Sciatic nerve (tissue), 2 donors: Measurements from ENCODE around the gene ZNF45. TPM values are rescaled to one million over a fixed set of nuclear protein-coding genes. Genes with fewer than 3 reads are reported as not detected.
"Not testable (repeated sequence)": the region's sequence is repeated elsewhere in the genome, so short reads cannot be mapped to it uniquely, and the experiment has no call there.

Source experiments
- ATAC-seq: fragments of 200-7000 bp; cut with Tn5 transposase; one replicate; pipeline ENCODE4 v1.9.1; 2020; ENCODE audit warnings: mild to moderate bottlenecking, moderate library complexity
- DNase-seq: peaks from one replicate; pipeline ENCODE4 v3.0.0-alpha.2; 2020; ENCODE audit warnings: low spot score
- intact Hi-C: fragments of 100-400 bp; cut with DNase I; formaldehyde crosslinking; loops from one replicate; pipeline ENCODE4 v1.14.2; 2022
- total RNA-seq: library from RNA; stranded (reverse); fragmentation: NEBNext Ultra II Directional; extraction: Animal tissue kit (Norgen Biotek cat#: 25700); gene quantifications from one replicate; pipeline ENCODE4 v1.2.1, GENCODE V29; 2021
- donor health status: DM: no; HTN: no; CAD: no.
- donor health status: DM: no; HTN: no; CAD: no.

Gene ZNF45
- total RNA-seq, 1 donor from 2014 or later, result 16.3 TPM

DNA sequence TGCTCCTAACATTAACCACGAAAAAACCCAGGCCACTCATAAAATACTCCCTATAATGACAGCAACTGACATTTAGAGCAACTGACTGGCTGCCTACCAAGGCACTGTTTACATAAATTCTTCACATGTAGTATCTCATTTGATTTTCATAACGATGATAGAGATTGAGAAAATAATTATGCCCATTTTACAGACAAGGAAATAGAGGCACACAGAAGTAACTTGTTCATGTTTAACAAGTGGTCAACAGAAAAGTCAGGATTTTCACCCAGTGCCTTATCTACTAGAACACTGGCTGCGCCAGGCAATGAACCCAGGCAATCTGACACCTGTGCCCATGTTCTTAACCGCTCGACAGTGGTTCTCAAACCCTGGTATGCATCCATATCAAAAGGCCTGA lies 6.3 kb downstream of the ZNF45 start:
- no peak for ATAC-seq
- DNase-seq, result no peak
- intact Hi-C loops, result no loop called here

DNA sequence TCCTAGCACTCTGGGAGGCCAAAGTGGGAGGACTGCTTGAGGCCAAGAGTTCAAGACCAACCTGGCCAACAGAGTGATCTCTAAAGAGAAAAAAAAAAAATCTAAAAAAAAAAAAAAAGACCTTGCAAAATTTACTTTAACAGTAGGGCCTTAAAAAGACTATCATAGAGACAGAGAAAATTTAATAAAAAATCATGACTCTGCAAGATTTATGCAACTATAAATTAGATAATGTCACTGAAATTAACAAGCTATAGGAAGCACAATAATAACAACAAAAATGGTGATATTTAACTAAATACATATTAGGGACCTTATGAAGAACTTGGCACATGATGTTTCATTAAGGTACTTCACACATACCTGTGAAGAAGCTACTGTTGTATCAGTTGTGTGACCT lies 11.2 kb downstream of the ZNF45 start:
- no peak for DNase-seq
- ATAC-seq, result no peak
- intact Hi-C loops, result no loop called here

DNA sequence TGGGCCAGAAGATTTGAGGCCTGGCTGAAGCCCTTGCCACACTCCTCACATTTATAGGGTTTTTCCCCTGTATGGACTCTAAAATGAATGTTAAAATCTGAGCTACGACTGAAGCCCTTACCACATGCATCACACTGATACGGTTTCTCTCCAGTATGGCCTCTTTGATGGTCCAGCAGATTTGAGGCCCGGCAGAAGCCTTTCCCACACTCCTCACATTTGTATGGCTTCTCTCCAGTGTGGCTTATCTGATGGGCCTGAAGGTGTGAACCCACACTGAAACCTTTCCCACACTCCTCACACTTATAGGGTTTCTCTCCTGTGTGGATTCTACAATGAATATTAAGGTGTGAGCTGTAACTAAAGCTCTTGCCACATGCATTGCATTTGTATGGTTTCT lies 21.0 kb downstream of the ZNF45 start:
- ATAC-seq, result no peak
- intact Hi-C loops, result no loop called here
- no peak for DNase-seq

DNA sequence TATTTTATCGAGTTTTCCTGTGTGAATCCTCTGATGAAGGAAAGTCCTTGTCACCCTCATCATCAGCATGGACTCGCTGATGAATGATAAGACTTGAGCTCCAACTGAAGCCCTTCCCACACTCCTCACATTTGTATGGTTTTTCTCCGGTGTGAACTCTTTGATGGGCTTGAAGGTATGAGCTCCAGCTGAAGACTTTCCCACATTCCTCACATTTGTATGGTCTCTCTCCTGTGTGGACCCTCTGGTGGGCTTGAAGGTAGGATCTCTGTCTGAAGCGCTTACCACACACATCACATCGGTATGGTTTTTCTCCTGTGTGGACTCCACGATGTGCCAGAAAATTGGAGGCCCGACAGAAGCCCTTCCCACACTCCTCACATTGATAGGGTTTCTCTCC lies 21.7 kb downstream of the ZNF45 start:
- ATAC-seq, result no peak
- intact Hi-C loops, result no loop called here
- no peak for DNase-seq

DNA sequence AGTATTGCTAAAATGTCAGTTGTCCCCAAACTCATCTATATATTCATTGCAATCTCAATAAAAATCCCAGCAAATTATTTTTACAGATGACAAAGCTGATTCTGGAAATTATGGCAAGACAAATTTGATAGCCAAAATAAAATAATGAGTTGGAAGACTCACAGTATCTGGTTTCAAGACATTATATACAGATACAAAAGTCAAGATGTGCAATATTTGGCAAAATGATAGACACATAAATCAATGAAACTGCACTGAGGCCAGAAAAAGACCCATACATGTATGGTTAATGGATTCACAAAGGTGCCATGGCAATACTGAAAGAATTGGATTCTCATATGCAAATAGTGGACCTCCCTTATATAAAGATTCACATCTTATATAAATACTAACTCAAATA lies 24.2 kb downstream of the ZNF45 start:
- ATAC-seq (no peak), DNase-seq (no peak)
- intact Hi-C loops, result no loop called here

DNA sequence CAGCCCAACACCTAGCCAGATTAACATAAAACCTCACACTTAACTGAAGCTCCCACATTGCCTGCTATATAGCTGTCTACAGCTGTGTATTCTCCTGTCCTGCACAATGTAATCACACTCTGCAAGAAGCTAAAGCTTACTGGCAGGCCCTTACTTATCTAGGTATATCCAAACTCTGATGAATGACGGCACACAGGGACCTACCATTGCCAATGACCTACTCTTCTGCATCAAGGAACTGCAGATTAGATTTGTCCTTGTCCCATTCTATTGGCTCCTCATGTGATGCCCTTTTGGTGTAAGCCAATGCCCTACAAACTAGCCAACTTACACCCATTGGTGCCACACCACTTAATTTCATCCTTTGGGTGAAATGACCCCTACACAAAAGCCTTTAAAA lies 26.4 kb downstream of the ZNF45 start:
- ATAC-seq, result no peak
- no peak for DNase-seq
- intact Hi-C loops, result no loop called here

DNA sequence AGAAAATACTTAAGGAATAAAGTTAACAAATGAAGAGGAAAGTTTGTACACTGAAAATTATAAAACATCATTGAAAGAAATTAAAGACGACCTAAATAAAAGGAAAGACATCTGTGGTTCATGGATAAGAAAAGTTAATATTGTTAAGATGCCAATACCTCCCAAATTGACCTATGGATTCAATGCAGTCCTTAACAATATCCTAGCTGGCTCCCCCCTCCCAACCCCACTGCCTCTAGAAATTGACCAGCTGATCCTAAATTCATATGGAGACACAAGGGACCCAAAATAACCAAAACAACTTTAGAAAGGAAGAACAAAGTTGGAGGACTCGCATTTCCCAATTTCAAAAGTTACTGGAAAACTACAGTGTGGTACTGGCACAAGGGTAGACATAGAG lies 28.3 kb downstream of the ZNF45 start:
- intact Hi-C loops, result no loop called here
- no peak for ATAC-seq

DNA sequence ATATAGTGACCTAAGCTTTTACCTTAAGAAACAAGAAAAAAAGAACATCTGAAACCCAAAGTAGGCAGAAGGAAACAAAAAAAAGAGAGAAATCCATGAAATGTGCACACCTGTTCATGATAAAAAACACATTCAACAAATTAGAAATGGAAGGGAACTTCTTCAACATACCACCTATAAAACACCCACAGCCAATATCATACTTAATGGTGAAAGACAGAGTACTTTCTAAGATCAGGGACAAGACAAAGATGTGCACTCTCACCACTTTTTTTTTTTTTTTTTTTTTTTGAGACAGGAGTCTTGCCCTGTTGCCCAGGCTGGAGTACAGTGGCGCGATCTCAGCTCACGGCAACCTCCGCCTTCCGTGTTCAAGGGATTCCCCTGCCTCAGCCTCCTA lies 29.2 kb downstream of the ZNF45 start:
- intact Hi-C loops, result no loop called here
- DNase-seq, result no peak
- no peak for ATAC-seq

More for the DNA sequence above, 28.3 kb downstream of the ZNF45 start:
- DNase-seq, result no peak

DNA sequence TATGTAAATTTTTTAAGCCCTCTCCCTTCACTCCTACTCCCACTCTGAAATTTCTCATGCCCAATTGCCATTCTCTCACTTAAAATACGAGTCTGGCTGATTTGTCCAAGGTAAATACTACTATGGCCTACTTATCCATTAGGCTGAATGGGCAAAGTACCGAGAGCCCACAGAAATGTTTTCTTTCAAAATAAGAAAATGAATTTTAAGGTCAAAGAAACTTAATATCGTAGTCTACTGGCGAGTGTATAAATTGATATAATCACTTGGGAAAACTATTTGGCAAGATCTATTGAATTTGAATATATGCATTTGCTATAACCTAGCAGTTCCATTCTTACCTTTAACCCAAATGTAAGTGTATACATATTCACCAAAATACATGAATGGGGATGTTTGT lies 32.7 kb downstream of the ZNF45 start:
- DNase-seq, result no peak
- no peak for ATAC-seq
- intact Hi-C loops, result no loop called here

DNA sequence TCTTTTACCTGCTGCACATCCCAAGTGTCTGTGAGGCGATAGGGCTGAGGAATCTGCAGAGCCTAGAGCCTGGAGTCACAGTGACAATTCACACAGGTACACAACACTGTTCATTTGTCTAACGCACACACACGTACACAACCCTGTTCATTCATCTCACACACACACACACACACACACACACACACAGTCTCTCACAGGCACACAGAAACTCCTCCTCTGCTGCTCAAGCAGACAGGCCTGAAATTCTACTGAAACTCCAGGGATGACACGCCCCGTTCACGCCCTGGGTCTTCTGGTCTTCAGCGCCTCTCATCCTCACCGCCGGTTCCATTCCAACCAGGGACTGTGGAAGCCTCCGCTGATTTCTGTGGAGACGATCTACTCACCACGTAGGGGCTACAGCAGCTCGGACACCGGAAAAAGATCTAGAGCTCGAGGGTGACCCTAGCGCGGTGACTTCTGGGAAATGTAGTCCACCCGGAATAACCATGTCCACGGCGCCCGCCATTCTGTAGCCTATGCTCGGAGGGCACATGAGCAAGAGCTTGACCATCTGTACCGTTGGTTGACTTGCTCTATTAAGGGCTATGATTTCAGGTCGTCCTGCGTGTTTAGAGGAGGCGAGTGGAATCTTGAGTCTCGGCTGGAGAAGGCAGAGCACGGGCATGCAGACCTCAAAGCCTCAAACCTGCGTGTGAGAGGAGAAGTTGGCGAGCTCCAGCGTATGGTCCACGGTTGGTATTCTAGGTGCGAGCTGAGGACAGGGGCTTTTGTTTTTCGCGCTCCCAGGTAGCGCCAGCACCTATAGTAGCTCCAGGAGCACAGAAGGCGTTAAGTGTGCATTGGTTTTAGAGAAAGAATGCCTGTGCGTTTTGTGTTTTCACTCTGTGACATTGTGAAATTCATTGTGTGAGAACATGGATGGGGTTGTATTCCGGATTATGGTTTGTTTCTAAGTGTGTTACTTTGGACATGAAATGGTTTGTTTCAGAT lies 33.4 kb downstream of the ZNF45 start:
- intact Hi-C loops, result no loop called here
- DNase-seq (peak; percentile 86), ATAC-seq (peak; percentile 98)

DNA sequence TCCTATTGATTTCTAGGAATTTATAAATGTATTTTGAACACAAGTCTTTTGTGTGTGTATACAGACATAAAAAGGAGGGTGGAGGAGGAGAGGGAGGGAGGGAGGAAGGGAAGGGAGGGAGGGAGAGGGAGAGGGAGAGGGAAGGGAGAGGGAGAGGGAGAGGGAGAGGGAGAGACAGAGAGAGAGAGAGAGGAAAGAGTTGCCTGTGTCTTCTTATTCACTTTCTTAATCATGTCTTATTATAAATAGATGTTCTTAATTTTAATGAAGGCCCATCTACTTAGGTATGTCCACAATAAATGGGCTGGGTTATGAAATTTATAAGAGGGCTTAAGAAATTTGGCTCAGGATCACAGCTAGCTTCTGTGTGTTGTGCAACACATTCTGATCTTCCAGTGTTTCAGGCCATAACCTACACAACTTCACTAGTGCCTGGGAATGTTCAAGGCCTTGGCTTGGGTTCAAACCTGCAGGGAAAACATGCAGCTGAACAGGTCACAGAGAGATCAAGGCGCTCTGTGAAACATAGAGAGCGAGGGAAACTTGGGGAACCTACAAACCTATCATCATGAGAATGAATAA lies 39.3 kb downstream of the ZNF45 start:
- ATAC-seq (no peak), DNase-seq (no peak)
- intact Hi-C loops, result no loop called here

DNA sequence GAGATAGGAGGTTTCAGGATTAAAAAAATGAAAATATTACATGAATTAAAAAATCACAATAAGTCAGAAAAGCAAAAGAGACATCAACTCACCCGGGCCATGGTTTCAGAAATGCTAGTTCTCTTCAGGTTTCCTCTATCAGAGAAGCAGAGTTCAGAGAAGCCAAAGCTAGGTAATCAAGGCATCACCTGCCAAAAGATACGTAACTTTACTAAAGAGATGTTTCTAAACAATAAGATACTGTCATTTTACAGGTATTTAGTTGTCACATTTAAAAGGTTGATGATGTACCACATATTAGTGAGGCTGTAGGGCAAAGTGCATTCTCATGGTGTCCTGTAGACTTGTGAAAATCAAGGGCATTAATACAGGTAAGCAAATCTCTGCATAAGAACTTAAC lies 51.2 kb downstream of the ZNF45 start, which contains the start of gene ZNF404:
TSS of gene ZNF404 (minus strand) at position 101 of the 400 bp plus-strand sequence.
- ATAC-seq, result no peak
- intact Hi-C loops, result no loop called here
- DNase-seq, result no peak

DNA sequence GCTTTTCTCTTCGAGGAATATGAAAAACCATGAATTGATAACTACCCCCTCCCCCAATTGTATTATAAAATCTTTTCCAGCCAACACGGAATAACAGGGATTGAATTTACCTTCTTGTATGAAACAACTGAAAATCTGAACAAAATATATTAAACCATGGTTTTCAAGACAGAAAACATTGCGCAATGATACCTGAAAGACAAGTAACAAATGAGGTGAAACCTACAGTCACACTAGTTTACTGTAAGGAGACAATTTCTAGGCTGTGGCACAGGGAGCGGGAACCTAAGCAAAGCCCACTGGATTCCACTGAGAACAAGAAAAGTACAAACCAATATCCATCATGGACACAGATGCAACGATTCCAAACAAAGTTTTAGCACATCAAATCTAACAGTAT lies 54.6 kb downstream of the ZNF45 start:
- intact Hi-C loops, result no loop called here
- ATAC-seq (no peak), DNase-seq (no peak)

DNA sequence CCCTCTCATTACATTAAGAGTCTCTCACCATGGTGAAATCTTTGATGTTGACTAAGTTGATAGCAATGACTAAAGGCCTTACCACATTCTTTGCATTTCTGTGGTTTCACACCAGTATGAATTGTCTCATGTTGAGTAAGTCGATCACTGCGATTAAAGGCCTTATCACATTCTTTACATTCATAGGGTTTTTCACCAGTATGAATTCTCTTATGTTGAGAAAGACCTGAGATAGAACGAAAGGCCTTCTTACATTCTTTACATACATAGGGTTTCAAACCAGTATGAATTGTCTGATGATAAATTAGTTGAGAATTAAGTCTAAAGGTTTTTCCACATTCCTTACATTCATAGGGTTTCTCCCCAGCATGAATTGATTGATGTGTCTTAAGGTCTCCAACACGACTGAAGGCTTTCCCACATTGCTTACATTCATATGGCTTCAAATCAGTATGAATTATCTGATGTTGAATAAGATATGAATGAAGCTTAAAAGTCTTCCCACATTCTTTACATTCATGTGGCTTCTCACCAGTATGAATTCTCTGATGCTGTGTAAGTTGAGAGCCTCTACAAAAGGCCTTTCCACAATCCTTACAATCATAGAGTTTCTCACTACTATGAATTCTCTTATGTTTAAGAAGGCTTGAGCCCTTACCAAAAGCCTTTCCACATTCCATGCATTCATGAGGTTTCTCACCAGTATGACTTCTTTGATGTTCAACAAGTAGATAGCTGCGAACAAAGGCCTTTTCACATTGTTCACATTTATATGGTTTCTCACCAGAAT lies 62.3 kb downstream of the ZNF45 start:
- intact Hi-C loops, result no loop called here
- no peak for DNase-seq
- ATAC-seq, result no peak

DNA sequence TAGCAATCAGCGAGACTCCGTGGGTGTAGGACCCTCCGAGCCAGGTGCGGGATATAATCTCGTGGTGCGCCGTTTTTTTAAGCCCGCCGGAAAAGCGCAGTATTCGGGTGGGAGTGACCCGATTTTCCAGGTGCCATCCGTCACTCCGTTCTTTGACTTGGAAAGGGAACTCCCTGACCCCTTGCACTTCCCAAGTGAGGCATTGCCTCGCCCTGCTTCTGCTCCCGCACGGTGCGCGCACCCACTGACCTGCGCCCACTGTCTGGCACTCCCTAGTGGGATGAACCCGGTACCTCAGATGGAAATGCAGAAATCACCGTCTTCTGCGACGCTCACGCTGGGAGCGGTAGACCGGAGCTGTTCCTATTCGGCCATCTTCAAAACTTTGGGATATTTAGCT lies 68.2 kb downstream of the ZNF45 start:
- intact Hi-C loops, ATAC-seq, DNase-seq: not testable (repeated sequence)

Other genes with a start within 250 kb of the ZNF45 start
- not detected for gene IRGC, start 219.2 kb downstream of the ZNF45 start, total RNA-seq
- gene SMG9, start 180.3 kb downstream of the ZNF45 start, total RNA-seq, result 41.1 TPM
- 3.0 TPM for gene KCNN4, start 154.3 kb downstream of the ZNF45 start, total RNA-seq
- 1.4 TPM for gene LYPD5, start 132.8 kb downstream of the ZNF45 start, total RNA-seq
- 17.4 TPM for gene ZNF283, start 108.0 kb downstream of the ZNF45 start, total RNA-seq
- 5.9 TPM for gene ZNF404, start 51.3 kb downstream of the ZNF45 start, total RNA-seq
- gene ZNF221, start 15.9 kb upstream of the ZNF45 start, total RNA-seq, result 12.2 TPM
- gene ZNF155, start 48.9 kb upstream of the ZNF45 start, total RNA-seq, result 9.4 TPM
- gene ZNF230, start 67.7 kb upstream of the ZNF45 start, total RNA-seq, result 7.2 TPM
- 3.1 TPM for gene ZNF222, start 90.1 kb upstream of the ZNF45 start, total RNA-seq
- gene ZNF223, start 116.8 kb upstream of the ZNF45 start, total RNA-seq, result 6.0 TPM
- gene ZNF284, start 136.9 kb upstream of the ZNF45 start, total RNA-seq, result 3.2 TPM
- gene ZNF224, start 159.1 kb upstream of the ZNF45 start, total RNA-seq, result 37.6 TPM
- gene ZNF225, start 178.1 kb upstream of the ZNF45 start, total RNA-seq, result 7.0 TPM
- 16.6 TPM for gene ZNF234, start 206.3 kb upstream of the ZNF45 start, total RNA-seq
- gene ZNF226, start 229.8 kb upstream of the ZNF45 start, total RNA-seq, result 29.8 TPM